ENCODE measurements around the gene GPR132. TPM values are rescaled to one million over a fixed set of nuclear protein-coding genes. Genes with fewer than 3 reads are reported as not detected.
"Not testable (repeated sequence)": the region's sequence is repeated elsewhere in the genome, so short reads cannot be mapped to it uniquely, and the experiment has no call there.

Gene GPR132
- total RNA-seq, 3 donors from 2014 or later: 1.3 to 2.9 (median 1.8) TPM

DNA sequence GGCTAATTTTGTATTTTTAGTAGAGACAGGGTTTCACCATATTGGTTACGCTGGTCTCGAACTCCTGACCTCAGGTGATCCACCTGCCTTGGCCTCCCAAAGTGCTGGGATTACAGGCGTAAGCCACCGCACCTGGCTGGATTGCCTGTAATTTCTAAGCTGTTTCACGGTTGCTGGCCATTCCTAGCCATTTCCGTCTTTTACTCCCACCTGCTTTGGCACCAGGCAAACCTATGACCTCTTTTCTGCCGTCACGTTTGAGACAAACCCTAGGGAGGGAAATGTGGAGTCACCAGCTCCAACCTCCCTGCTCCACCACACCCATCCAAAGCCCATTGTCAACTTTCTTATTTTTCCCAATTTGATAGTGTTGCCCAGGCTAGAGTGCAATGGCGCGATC, 1.2 kb downstream of the GPR132 start:
- H3K27ac ChIP-seq: no peak overlapping the region
- H3K36me3 ChIP-seq: no peaks in the 10 kb centered on the region
- no peaks in the 10 kb centered on the region for H3K9me3 ChIP-seq
- TF ChIP-seq POLR2A (IDR thresholded peaks at IDR 0.05) (no peak), POLR2AphosphoS5 (IDR thresholded peaks at IDR 0.05) (no peak)
- TF ChIP-seq, protein P1, sequence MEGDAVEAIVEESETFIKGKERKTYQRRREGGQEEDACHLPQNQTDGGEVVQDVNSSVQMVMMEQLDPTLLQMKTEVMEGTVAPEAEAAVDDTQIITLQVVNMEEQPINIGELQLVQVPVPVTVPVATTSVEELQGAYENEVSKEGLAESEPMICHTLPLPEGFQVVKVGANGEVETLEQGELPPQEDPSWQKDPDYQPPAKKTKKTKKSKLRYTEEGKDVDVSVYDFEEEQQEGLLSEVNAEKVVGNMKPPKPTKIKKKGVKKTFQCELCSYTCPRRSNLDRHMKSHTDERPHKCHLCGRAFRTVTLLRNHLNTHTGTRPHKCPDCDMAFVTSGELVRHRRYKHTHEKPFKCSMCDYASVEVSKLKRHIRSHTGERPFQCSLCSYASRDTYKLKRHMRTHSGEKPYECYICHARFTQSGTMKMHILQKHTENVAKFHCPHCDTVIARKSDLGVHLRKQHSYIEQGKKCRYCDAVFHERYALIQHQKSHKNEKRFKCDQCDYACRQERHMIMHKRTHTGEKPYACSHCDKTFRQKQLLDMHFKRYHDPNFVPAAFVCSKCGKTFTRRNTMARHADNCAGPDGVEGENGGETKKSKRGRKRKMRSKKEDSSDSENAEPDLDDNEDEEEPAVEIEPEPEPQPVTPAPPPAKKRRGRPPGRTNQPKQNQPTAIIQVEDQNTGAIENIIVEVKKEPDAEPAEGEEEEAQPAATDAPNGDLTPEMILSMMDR (IDR thresholded peaks at IDR 0.05): no peak
- DNase-seq (ENCODE audit: low spot score in 2 of 2): no peak
- peaks cover 0 to 11% of the 10 kb centered on the region in 2 donors for H3K27me3 ChIP-seq
- peak overlapping the region in 1 of 3 donors; percentile 28 for H3K4me3 ChIP-seq
- intact Hi-C loops (cut with DNase I; ENCODE audit: low total_unique reads): no loop called here
- no peaks in the 10 kb centered on the region for H3K4me1 ChIP-seq

DNA sequence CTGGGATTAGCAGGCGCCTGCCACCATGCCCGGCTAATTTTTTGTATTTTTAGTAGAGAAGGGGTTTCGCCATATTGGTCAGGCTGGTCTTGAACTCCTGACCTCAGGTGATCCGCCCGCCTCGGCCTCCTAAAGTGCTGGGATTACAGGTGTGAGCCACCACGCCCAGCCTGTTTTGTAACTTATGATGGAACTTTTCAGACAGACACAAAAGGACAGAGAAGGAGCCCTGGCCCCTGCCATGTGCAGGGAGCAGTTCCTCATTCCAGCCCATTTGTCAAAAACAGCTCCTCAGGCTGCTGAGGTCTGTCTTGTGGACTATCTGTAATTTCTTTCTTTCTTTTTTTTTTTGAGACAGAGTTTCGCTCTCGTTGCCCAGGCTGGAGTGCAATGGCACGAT, 1.7 kb downstream of the GPR132 start:
- H3K4me1 ChIP-seq; H3K36me3 ChIP-seq; H3K27ac ChIP-seq; intact Hi-C loops (cut with DNase I; ENCODE audit: low total_unique reads); H3K9me3 ChIP-seq; H3K4me3 ChIP-seq; DNase-seq (ENCODE audit: low spot score in 2 of 2): not testable (repeated sequence)
- peaks cover 0 to 11% of the 10 kb centered on the region in 2 donors for H3K27me3 ChIP-seq

DNA sequence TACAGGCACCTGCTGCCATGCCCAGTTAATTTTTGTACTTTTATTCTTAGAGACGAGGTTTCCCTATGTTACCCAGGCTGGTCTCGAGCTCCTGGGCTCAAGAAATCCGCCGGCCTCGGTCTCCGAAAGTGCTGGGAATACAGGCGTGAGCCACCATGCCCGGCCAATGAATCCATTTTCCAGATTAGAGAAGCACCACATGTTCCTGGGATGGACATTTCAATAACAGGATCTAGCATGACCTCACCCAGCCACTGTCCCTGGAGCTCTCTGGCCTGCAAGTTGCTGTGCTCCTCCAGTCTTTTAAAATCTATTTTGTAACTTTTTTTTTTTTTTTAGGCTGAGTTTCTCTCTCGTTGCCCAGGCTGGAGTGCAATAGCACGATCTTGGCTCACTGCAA, 2.2 kb downstream of the GPR132 start:
- Histone ChIP-seq H3K4me3 (no peak overlapping the region), H3K9me3 (no peaks in the 10 kb centered on the region), H3K27ac (no peak overlapping the region), H3K36me3 (no peaks in the 10 kb centered on the region), H3K4me1 (no peaks in the 10 kb centered on the region), H3K27me3 (peaks cover 0 to 11% of the 10 kb centered on the region in 2 donors)
- DNase-seq (ENCODE audit: low spot score in 2 of 2): no peak
- TF ChIP-seq POLR2AphosphoS5 (IDR thresholded peaks at IDR 0.05) (no peak), POLR2A (IDR thresholded peaks at IDR 0.05) (no peak)
- TF ChIP-seq, protein P1 (IDR thresholded peaks at IDR 0.05): no peak
- intact Hi-C loops (cut with DNase I; ENCODE audit: low total_unique reads): no loop called here

DNA sequence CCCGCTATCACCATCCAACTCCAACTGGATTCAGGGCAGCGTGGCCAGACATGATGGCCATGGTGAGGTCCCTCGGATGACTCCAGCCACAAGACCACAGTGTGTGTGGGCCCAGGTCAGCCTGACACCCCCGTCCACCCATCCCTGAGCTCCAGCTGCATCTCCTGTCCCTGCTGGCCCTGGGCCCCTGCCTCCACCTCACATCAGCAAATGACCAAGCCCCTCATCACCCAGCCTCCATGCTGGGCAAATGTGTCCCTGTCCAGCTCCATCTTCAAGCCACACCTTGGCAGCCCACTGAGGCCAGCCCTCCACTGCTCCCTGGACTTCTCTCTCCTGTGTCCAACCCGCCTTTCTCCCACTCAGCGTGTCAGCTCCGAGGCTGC, 3.2 kb downstream of the GPR132 start:
- Histone ChIP-seq H3K27ac (no peak overlapping the region), H3K4me3 (no peak overlapping the region), H3K4me1 (no peaks in the 10 kb centered on the region), H3K36me3 (no peaks in the 10 kb centered on the region), H3K9me3 (no peaks in the 10 kb centered on the region), H3K27me3 (peaks cover 0 to 5% of the 10 kb centered on the region in 2 donors)
- DNase-seq (ENCODE audit: low spot score in 2 of 2): no peak
- intact Hi-C loops (cut with DNase I; ENCODE audit: low total_unique reads): no loop called here
- TF ChIP-seq POLR2A (IDR thresholded peaks at IDR 0.05): no peak
- no peak for TF ChIP-seq POLR2AphosphoS5 (IDR thresholded peaks at IDR 0.05)
- TF ChIP-seq, protein P1 (IDR thresholded peaks at IDR 0.05): no peak

DNA sequence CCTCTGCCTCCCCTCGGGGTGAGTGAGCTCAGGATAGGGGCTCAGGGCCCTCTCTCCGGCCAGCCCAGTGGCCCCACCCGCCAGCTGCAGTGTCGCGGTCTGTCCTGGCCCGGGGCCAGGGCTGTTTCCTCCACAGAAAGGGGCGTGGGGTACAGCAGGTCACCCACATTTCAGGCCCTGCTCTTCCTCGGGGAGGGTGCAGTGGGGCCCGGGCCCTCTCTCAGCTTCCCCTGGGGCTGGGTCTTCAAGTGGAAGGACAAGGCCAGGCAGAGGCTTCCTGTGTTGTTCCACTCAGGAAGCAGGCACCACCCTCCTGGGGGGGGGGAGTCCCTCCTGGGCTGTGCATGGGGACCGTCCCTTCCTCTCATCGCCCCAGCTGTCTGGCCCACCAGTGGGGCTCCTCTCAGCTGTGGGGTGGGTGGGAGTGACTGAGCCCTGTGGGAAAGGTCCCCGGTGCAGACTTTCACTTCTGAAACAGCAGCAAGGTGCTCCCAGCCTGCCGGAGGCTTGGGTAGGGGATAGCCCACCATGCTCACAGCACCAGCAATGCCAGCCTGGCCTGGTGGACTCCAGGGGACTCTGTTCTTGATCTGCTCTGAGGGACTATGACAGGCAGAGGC, 3.7 kb downstream of the GPR132 start:
- no peaks in the 10 kb centered on the region for H3K9me3 ChIP-seq
- peak overlapping the region in 2 of 3 donors; percentile 4 to 33 for H3K4me3 ChIP-seq
- TF ChIP-seq, protein P1 (IDR thresholded peaks at IDR 0.05): no peak
- no peak for TF ChIP-seq POLR2AphosphoS5 (IDR thresholded peaks at IDR 0.05)
- no peak for TF ChIP-seq POLR2A (IDR thresholded peaks at IDR 0.05)
- H3K36me3 ChIP-seq: no peaks in the 10 kb centered on the region
- intact Hi-C loops (cut with DNase I; ENCODE audit: low total_unique reads): no loop called here
- H3K4me1 ChIP-seq: no peaks in the 10 kb centered on the region
- no peak for DNase-seq (ENCODE audit: low spot score in 2 of 2)
- H3K27ac ChIP-seq: peak overlapping the region in 1 of 2 donors; percentile 63
- H3K27me3 ChIP-seq: no peaks in the 10 kb centered on the region

Data from breast epithelium (tissue), 4 donors.